ENCODE data around the gene NHSL1.
A peak's percentile ranks its signal among the peaks of the same experiment; 100 is the strongest.

- TF ChIP-seq CTCF (IDR thresholded peaks at IDR 0.05) (peak; percentile 34 to 79 (median 72)), POLR2AphosphoS5 (IDR thresholded peaks at IDR 0.05) (peak; percentile 11)
Observed at GRCh38 chr6:138428944-138429598, 70.2 kb downstream of the NHSL1 start.

All from prostate gland (tissue), 2 donors.